BJ (cell line): ENCODE measurements around the gene KIF4B. TPM values are rescaled to one million over a fixed set of nuclear protein-coding genes. Genes with fewer than 3 reads are reported as not detected.
"Not testable (repeated sequence)": the region's sequence is repeated elsewhere in the genome, so short reads cannot be mapped to it uniquely, and the experiment has no call there.

ENCODE experiments used
- CTCF ChIA-PET: fragments of 350-600 bp; formaldehyde crosslinking; extraction: SDS; loops from one replicate; lab custom pipeline; 2021; ENCODE audit warnings: antibody characterized with exemption, inconsistent platforms; lab: Yijun Ruan, JAX
- POLR2A ChIA-PET: fragments of 300-600 bp; sonication (Branson Sonifier 250); formaldehyde crosslinking; extraction: SDS; loops from one replicate; lab custom pipeline; 2021; ENCODE audit warnings: antibody characterized with exemption; lab: Charles Lee
- DNase-seq: peaks from one replicate; pipeline ENCODE4 v3.0.0-alpha.2; 2011; ENCODE audit warnings: low read depth
- H3K27me3 ChIP-seq: 2 replicates; pipeline ENCODE4 v1.6.0; 2011; ENCODE audit warnings: low read length; ENCODE audit not compliant: control insufficient read depth, insufficient read depth
- H3K36me3 ChIP-seq: 2 replicates; pipeline ENCODE4 v1.5.1; 2011; ENCODE audit warnings: low read length; ENCODE audit not compliant: control insufficient read depth, insufficient read depth
- H3K4me3 ChIP-seq: 2 replicates; pipeline ENCODE4 v1.5.1; 2011; ENCODE audit warnings: low read depth, mild to moderate bottlenecking, control low read depth, low read length
- polyA plus RNA-seq: library from polyadenylated mRNA; depleted of rRNA; stranded (reverse); fragments of >200 nt; gene quantifications from 2 replicates; pipeline ENCODE4 v1.2.3, GENCODE V29; 2011
- TF ChIP-seq, protein P1 (sequence below): IDR thresholded peaks from 2 replicates; pipeline ENCODE4 v1.5.1; 2011; ENCODE audit warnings: low read depth, mild to moderate bottlenecking, control low read depth, inconsistent platforms, low read length, moderate library complexity; ENCODE audit not compliant: insufficient read depth

Gene KIF4B
- polyA plus RNA-seq, 1 experiment, result not detected

DNA sequence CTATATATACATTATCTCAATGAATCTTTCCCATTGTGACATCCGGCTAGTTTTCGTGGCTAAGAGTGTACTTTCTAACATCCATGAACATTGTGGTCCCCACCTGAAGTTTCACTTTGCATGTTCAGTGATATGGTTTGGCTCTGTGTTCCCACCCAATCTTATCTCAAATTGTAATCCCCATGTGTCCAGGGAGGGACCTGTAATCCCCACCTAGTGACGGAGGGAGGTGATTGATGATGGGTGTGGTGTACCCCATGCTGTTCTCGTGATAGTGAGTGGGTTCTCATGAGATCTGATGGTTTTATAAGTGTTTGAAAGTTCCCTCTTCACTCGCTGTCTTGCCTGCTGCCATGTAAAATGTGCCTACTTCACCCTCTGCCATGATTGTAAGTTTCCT, 44.6 kb upstream of the KIF4B start:
- Histone ChIP-seq H3K27me3 (no peaks in the 10 kb centered on the region), H3K4me3 (no peak overlapping the region), H3K36me3 (no peaks in the 10 kb centered on the region)
- TF ChIP-seq, protein P1, sequence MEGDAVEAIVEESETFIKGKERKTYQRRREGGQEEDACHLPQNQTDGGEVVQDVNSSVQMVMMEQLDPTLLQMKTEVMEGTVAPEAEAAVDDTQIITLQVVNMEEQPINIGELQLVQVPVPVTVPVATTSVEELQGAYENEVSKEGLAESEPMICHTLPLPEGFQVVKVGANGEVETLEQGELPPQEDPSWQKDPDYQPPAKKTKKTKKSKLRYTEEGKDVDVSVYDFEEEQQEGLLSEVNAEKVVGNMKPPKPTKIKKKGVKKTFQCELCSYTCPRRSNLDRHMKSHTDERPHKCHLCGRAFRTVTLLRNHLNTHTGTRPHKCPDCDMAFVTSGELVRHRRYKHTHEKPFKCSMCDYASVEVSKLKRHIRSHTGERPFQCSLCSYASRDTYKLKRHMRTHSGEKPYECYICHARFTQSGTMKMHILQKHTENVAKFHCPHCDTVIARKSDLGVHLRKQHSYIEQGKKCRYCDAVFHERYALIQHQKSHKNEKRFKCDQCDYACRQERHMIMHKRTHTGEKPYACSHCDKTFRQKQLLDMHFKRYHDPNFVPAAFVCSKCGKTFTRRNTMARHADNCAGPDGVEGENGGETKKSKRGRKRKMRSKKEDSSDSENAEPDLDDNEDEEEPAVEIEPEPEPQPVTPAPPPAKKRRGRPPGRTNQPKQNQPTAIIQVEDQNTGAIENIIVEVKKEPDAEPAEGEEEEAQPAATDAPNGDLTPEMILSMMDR, result no peak
- CTCF ChIA-PET, result interaction anchor here (1.0 to 1.2 kb wide), 5 partner anchors 15 to 180 kb away, joined by 3 to 9 read pairs (median 3); no protein-coding TSS in a partner anchor
- no peak for DNase-seq
- POLR2A ChIA-PET, result no interaction called here

DNA sequence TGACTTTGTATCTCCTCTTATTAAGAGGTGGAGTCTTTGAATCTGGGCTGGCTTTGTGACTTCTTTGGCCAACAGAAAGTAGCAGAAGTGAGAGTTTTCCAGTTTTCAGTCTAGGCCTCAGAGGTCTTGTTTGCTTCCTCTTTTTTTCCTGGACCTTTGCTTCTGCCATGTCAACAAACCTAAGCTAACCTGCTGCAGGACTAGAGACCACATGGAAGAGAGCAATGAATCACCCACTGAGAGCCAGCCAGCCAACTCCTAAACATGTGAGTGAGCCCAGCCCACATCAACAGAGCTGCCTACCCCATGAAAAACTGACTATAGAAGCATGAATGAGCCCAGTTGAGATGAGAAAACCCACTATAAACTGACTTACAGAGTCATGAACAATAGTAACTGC, 42.8 kb upstream of the KIF4B start:
- Histone ChIP-seq H3K36me3 (no peaks in the 10 kb centered on the region; the same call in 1 of the 2 replicates), H3K27me3 (no peaks in the 10 kb centered on the region), H3K4me3 (no peak overlapping the region)
- ChIA-PET POLR2A (no interaction called here), CTCF (interaction anchor here (1.0 to 1.2 kb wide), 2 partner anchors 111 to 177 kb away, joined by 3 read pairs; no protein-coding TSS in a partner anchor)
- TF ChIP-seq, protein P1, result no peak
- DNase-seq, result no peak

DNA sequence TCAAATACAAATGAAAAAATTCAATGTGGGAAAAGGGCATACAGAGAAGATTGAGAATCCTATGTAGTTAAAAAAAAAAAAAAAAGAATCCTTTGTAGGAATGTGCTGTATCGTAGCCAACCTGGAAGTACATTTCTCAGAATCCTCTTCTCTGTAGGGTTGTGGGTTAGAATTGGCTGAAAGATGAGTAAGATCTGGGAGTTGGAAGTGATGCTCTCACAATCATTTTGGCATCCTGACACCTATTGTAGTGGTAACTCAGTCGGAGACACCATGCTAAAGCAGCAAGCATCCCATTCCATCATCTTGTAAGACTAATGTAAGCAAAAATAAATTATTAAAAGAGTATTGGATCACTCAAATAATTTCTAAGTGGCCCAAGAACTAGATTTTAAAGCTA, 42.1 kb upstream of the KIF4B start:
- CTCF ChIA-PET, result interaction anchor here (1.2 to 3.6 kb wide), 8 partner anchors 14 to 182 kb away, joined by 3 to 38 read pairs (median 5); no protein-coding TSS in a partner anchor
- Histone ChIP-seq H3K27me3 (no peaks in the 10 kb centered on the region), H3K4me3 (no peak overlapping the region), H3K36me3 (no peaks in the 10 kb centered on the region; the same call in 1 of the 2 replicates)
- TF ChIP-seq, protein P1, result no peak
- POLR2A ChIA-PET, result no interaction called here
- no peak for DNase-seq

DNA sequence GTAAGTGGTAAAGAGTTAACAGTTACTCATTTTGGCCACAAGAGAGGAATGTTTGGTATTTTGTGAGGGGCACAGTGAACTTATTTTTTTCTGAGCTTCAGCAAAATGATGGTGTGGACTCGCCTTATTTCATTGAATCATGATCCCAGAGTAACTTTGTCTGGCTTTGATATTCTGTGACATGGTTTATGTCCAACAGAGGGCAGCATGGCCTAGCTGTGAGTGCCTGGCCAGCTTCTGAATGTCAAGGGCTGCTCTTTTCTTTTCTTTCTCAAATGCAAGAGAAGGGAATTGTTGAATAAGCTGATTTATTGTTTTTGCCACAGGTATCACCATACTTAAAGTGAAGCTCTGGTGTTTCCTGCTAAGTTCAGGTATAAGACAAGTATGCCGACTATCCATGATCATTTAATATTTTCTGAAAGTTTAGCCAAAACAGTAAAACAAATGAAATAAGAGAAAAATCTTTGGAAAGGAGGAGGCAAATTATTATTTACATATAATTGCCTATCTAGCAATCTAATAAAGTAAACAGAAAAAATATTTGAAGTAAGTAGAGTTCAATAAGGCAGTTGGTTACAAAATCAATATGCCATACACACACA, 41.0 kb upstream of the KIF4B start:
- Histone ChIP-seq H3K36me3 (no peaks in the 10 kb centered on the region; the same call in 1 of the 2 replicates), H3K4me3 (no peak overlapping the region), H3K27me3 (no peaks in the 10 kb centered on the region)
- CTCF ChIA-PET, result interaction anchor here (0.7 to 3.6 kb wide), 16 partner anchors 12 to 349 kb away, joined by 3 to 38 read pairs (median 4); no protein-coding TSS in a partner anchor
- no peak for DNase-seq
- TF ChIP-seq, protein P1, result peak; percentile 73
- POLR2A ChIA-PET, result no interaction called here

DNA sequence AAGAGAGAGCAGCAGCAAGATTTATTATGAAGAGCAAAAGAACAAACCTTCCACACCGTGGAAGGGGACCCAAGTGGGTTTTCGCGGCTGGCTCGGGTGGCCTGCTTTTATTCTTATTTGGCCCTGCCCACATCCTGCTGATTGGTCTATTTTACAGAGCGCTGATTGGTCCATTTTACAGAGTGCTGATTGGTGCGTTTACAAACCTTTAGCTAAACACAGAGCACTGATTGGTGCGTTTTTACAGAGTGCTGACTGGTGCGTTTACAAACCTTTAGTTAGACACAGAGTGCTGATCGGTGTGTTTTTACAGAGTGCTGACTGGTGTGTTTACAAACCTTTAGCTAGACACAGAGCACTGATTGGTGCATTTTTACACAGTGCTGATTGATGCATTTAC, 37.5 kb upstream of the KIF4B start:
- H3K27me3 ChIP-seq, H3K36me3 ChIP-seq, POLR2A ChIA-PET, DNase-seq, H3K4me3 ChIP-seq: not testable (repeated sequence)
- CTCF ChIA-PET, result interaction anchor here (1.5 to 1.8 kb wide), 2 partner anchors 28 to 163 kb away, joined by 4 read pairs; no protein-coding TSS in a partner anchor
